HepG2 (cell line): ENCODE measurements around the gene LDLR. TPM values are rescaled to one million over a fixed set of nuclear protein-coding genes. Genes with fewer than 3 reads are reported as not detected.
"Not testable (repeated sequence)": the region's sequence is repeated elsewhere in the genome, so short reads cannot be mapped to it uniquely, and the experiment has no call there.

Experiments
- ATAC-seq: fragments of 200-7000 bp; cut with Tn5 transposase; 3 replicates; pipeline ENCODE4 v1.9.1; 2020; ENCODE audit warnings: mild to moderate bottlenecking, moderate library complexity
- BruUV-seq: library from RNA; stranded (reverse); fragments of 400-500 nt; replicated peaks from 2 replicates; lab custom pipeline; 2021; lab: Mats Ljungman, UMichigan
- CTCF ChIA-PET: fragments of 300-600 bp; formaldehyde crosslinking; extraction: SDS; loops from one replicate; lab custom pipeline; 2021; ENCODE audit warnings: low total read pairs, inconsistent platforms, low intra/inter-chr PET ratio; lab: Yijun Ruan, JAX
- POLR2A ChIA-PET: fragments of 350-600 bp; sonication (Branson Sonifier 250); formaldehyde crosslinking; loops from one replicate; lab custom pipeline; 2020; ENCODE audit warnings: antibody characterized with exemption, inconsistent platforms; lab: Yijun Ruan, JAX
- DNase-seq: peaks from one replicate; pipeline ENCODE4 v3.0.0-alpha.2; 2015; ENCODE audit warnings: low spot score
- FAIRE-seq: peaks from 3 replicates; lab custom pipeline; 2011; peaks lifted over from hg19 to GRCh38; lab: Jason Lieb, UNC
- H2AFZ ChIP-seq: one replicate; pipeline ENCODE4 v1.6.1; 2011; ENCODE audit warnings: low read length, inconsistent platforms
- H3K27ac ChIP-seq: fragments of 300-600 bp; 3 replicates; pipeline ENCODE4 v1.8.0; 2011; ENCODE audit warnings: mixed run types, mild to moderate bottlenecking, mixed read lengths, low read length, inconsistent platforms; ENCODE audit not compliant: insufficient read depth; ENCODE audit errors: extremely low read length
- H3K27me3 ChIP-seq, 2 experiments: fragments of 200-600 bp in 1 of 2; 2 replicates in 1 of 2; 3 replicates in 1 of 2; pipeline versions ENCODE4 v1.6.0 to v1.8.0; 2011; ENCODE audit warnings: low read length in 2 of 2, mild to moderate bottlenecking in 2 of 2, moderate library complexity in 2 of 2, inconsistent platforms in 1 of 2; ENCODE audit not compliant: insufficient read depth in 2 of 2, control insufficient read depth in 1 of 2
- H3K36me3 ChIP-seq, 2 experiments: fragments of 200-600 bp in 1 of 2; replicated peaks in 1 of 2; 2 replicates in 1 of 2; 3 replicates in 1 of 2; pipeline versions ENCODE4 v1.5.1 to v1.8.0; 2011; ENCODE audit warnings: low read length in 2 of 2, inconsistent platforms in 1 of 2; ENCODE audit not compliant: insufficient read depth in 2 of 2, control insufficient read depth in 1 of 2
- H3K4me1 ChIP-seq: 2 replicates; pipeline ENCODE4 v1.5.1; 2012; ENCODE audit warnings: low read length, inconsistent platforms; ENCODE audit not compliant: insufficient read depth
- H3K4me2 ChIP-seq: 2 replicates; pipeline ENCODE4 v1.6.0; 2011; ENCODE audit warnings: low read depth, low read length, inconsistent platforms
- H3K4me3 ChIP-seq, 3 experiments: fragments of 200-600 bp in 1 of 3; sonication (generic), shearing (Covaris generic) in 1 of 3; replicated peaks in 1 of 3; 2 replicates each; pipeline ENCODE4 v1.5.1; 2011 to 2016; ENCODE audit warnings: low read length in 3 of 3, inconsistent platforms in 2 of 3, low read depth in 2 of 3, mild to moderate bottlenecking in 2 of 3, control low read depth in 1 of 3, mixed read lengths in 1 of 3; ENCODE audit not compliant: insufficient read depth in 1 of 3
- H3K79me2 ChIP-seq: one replicate; pipeline ENCODE4 v1.6.1; 2011; ENCODE audit warnings: low read length, inconsistent platforms; ENCODE audit not compliant: insufficient read depth
- H3K9ac ChIP-seq: 2 replicates; pipeline ENCODE4 v1.6.0; 2011; ENCODE audit warnings: mild to moderate bottlenecking, low read depth, low read length, inconsistent platforms; ENCODE audit not compliant: insufficient read depth
- H3K9me3 ChIP-seq: 2 replicates; pipeline ENCODE4 v1.5.1; 2012; ENCODE audit warnings: mild to moderate bottlenecking, low read length
- H4K20me1 ChIP-seq: 2 replicates; pipeline ENCODE4 v1.6.0; 2011; ENCODE audit warnings: inconsistent platforms, mild to moderate bottlenecking, low read length, moderate library complexity; ENCODE audit not compliant: insufficient read depth
- CBX2 ChIP-seq, 2 experiments: fragments of 200-600 bp in 1 of 2; sonication (generic); formaldehyde crosslinking in 1 of 2; IDR thresholded peaks; 2 replicates each; pipeline versions ENCODE4 v1.7.0 to v1.8.1; 2018 to 2022; ENCODE audit warnings: low read depth in 2 of 2, low read length in 1 of 2, mild to moderate bottlenecking in 1 of 2, missing genetic modification reagents in 1 of 2
- CEBPB ChIP-seq: IDR thresholded peaks from 2 replicates; pipeline ENCODE4 v1.6.1; 2011; ENCODE audit warnings: low read depth, low read length, improper control_type of control experiment, borderline replicate concordance
- CEBPG ChIP-seq: IDR thresholded peaks from 2 replicates; pipeline ENCODE4 v1.6.1; 2016
- ELF4 ChIP-seq: sonication (generic); formaldehyde crosslinking; IDR thresholded peaks from 2 replicates; pipeline ENCODE4 v1.5.0; 2020; ENCODE audit warnings: missing genetic modification reagents, mild to moderate bottlenecking, moderate library complexity, borderline replicate concordance
- GATAD2A ChIP-seq: IDR thresholded peaks from 2 replicates; pipeline ENCODE4 v1.6.1; 2016
- HDAC1 ChIP-seq: sonication (generic); formaldehyde crosslinking; IDR thresholded peaks from 2 replicates; pipeline ENCODE4 v1.5.1; 2020; ENCODE audit warnings: mild to moderate bottlenecking, missing genetic modification reagents
- HNF4A ChIP-seq: sonication (generic); formaldehyde crosslinking; IDR thresholded peaks from 2 replicates; pipeline ENCODE4 v1.4.0; 2020; ENCODE audit warnings: missing genetic modification reagents
- KMT2B ChIP-seq: IDR thresholded peaks from 2 replicates; pipeline ENCODE4 v1.6.1; 2016; ENCODE audit warnings: missing genetic modification reagents, missing compliant biosample characterization
- SAP130 ChIP-seq: IDR thresholded peaks from 2 replicates; pipeline ENCODE4 v1.6.1; 2016; ENCODE audit warnings: low read depth
- SSRP1 ChIP-seq: IDR thresholded peaks from 2 replicates; pipeline ENCODE4 v1.6.1; 2016; ENCODE audit warnings: control low read depth
- TEAD3 ChIP-seq: optimal IDR thresholded peaks from 2 replicates; pipeline ENCODE3; 2016; ENCODE audit warnings: borderline replicate concordance
- ZBTB20 ChIP-seq: sonication (generic); formaldehyde crosslinking; IDR thresholded peaks from 2 replicates; pipeline ENCODE4 v1.8.1; 2023; ENCODE audit warnings: missing genetic modification reagents, low read depth, mild to moderate bottlenecking, borderline replicate concordance
- ZFAT ChIP-seq: sonication (generic); formaldehyde crosslinking; conservative IDR thresholded peaks from 2 replicates; pipeline ENCODE4 v1.8.1; 2023; ENCODE audit warnings: missing genetic modification reagents, inconsistent platforms
- ZNF230 ChIP-seq: sonication (generic); formaldehyde crosslinking; IDR thresholded peaks from 2 replicates; pipeline ENCODE4 v1.4.0; 2020; ENCODE audit warnings: mild to moderate bottlenecking, missing genetic modification reagents
- ZNF251 ChIP-seq: sonication (generic); formaldehyde crosslinking; IDR thresholded peaks from 2 replicates; pipeline ENCODE4 v1.9.0; 2021; ENCODE audit warnings: mild to moderate bottlenecking, missing genetic modification reagents
- WGBS: methylation state at CpG from one replicate; pipeline ENCODE4 v1.1.6; 2017; ENCODE audit warnings: low lambda C conversion rate; 5-methylcytosine and 5-hydroxymethylcytosine counted together
- in situ Hi-C: cut with HindIII; loops from 2 replicates; pipeline ENCODE4 v1.10.0; 2017; ENCODE audit warnings: low pct_unique_long_range_greater_than_20kb; ENCODE audit not compliant: extremely low pct_ligation_motif_present
- intact Hi-C: fragments of 100-400 bp; cut with micrococcal nuclease; formaldehyde crosslinking; loops from one replicate; pipeline ENCODE4 v1.10.0; 2022; ENCODE audit not compliant: unreplicated experiment
- polyA plus RNA-seq, 8 experiments: library from polyadenylated mRNA; depleted of rRNA in 3 of 8; stranded (reverse) in 7 of 8; unstranded in 1 of 8; fragments of >200 nt; fragmentation: Illumina TruSeq in 4 of 8; extraction: Trizol in 4 of 8; gene quantifications; 2 replicates each; pipeline versions ENCODE4 v1.2.1 to v1.2.3, GENCODE V29; 2011 to 2016; ENCODE audit warnings: low read depth in 4 of 8, missing spikeins in 1 of 8, mixed read lengths in 1 of 8; ENCODE audit not compliant: insufficient read depth in 1 of 8
- total RNA-seq, 5 experiments: library from RNA; depleted of rRNA; stranded (reverse); fragments of >200 nt; fragmentation: Illumina TruSeq; extraction: Trizol; gene quantifications; 2 replicates each; pipeline ENCODE4 v1.2.3, GENCODE V29; 2016; ENCODE audit warnings: low read depth in 1 of 5
- TF ChIP-seq, protein P1 (sequence below): sonication (generic); formaldehyde crosslinking; IDR thresholded peaks from 2 replicates; pipeline ENCODE4 v1.5.0; 2020; ENCODE audit warnings: missing genetic modification reagents

Gene LDLR
- total and polyA plus RNA-seq, 2 of the 13 experiments (the other 11 are each of a cell fraction or from before 2014, with no cell fraction given) = 51.6 to 92.5 TPM

DNA sequence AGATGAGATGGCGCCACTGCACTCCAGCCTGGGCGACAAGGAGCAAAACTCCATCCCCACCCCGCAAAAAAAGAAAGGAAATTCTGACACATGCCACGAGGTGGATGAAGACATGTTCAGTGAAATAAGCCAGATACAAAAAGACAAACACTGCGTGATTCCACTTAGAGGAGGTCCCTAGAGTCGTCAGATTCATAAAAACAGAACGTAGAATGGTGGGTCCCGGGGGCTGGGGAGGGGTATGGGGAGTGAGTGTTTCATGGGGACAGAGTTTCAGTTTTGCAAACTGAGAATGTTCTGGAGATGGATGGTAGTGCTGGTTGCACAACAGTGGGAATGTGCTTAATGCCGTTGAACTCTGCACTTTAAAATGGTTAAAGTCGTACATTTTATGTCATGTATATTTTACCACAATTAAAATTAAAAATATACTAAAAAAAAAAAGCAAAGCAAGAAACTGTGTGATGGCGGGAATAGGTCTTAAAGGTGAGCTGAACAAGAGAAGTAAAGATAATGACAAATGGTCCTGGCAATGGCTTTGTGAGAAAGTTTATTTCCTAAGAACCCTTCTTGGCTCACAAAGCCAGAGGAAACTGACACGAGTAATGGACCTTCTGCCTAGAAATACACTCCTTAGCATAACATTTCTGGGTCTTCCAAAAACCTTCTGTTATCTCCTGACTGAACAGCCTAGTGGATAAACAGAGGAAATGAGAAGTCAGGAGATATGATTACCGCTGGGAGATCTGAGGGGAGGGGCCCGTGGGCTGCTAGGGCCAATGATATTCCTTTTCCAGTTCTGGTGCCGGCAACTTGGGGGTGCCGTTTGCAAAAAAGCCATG lies 70.6 kb downstream of the LDLR start:
- H3K4me1 ChIP-seq = peaks cover 42% of the 10 kb centered on the region
- no peak for DNase-seq

GRCh38 chr19:11160440-11160768 lies 71.1 kb downstream of the LDLR start:
- H3K4me2 ChIP-seq = peak overlapping the region; percentile 70
- WGBS = 100% methylated on average over 2 of the region's 2 CpGs
- FAIRE-seq, intact Hi-C loops, H3K27me3 ChIP-seq, H3K9me3 ChIP-seq, H4K20me1 ChIP-seq, H3K27ac ChIP-seq, DNase-seq, in situ Hi-C loops, CTCF ChIA-PET, H3K79me2 ChIP-seq, H3K4me3 ChIP-seq, ATAC-seq, BruUV-seq, H3K9ac ChIP-seq, H2AFZ ChIP-seq, H3K36me3 ChIP-seq: not testable (repeated sequence)
- H3K4me1 ChIP-seq = peaks cover 39% of the 10 kb centered on the region
- POLR2A ChIA-PET = interaction anchor here (1.0 kb wide), 1 partner anchor 17 kb away, joined by 3 read pairs; no protein-coding TSS in a partner anchor

More for the DNA sequence above, 70.6 kb downstream of the LDLR start:
- CTCF ChIA-PET = no interaction called here
- POLR2A ChIA-PET = interaction anchor here (1.0 kb wide), 1 partner anchor 16 kb away, joined by 3 read pairs; no protein-coding TSS in a partner anchor
- Histone ChIP-seq H3K9me3 (no peaks in the 10 kb centered on the region), H3K9ac (no peak overlapping the region), H2AFZ (peak overlapping the region; percentile 90), H3K4me3 (no peak overlapping the region; a peak in 1 of 6 replicates), H4K20me1 (no peaks in the 10 kb centered on the region), H3K27me3 (no peaks in the 10 kb centered on the region; a peak in 1 of 5 replicates), H3K79me2 (peaks cover 7% of the 10 kb centered on the region), H3K4me2 (peak overlapping the region; percentile 70), H3K27ac (no peak overlapping the region), H3K36me3 (no peaks in the 10 kb centered on the region)
- intact Hi-C loops (no loop called here), in situ Hi-C loops (loop anchor here (5.0 kb wide), 1 partner anchor 37 kb away; the partner anchor contains the start of gene KANK2)
- ATAC-seq (no peak), FAIRE-seq (peak; percentile 50)
- BruUV-seq = no TSS peak
- WGBS = 20% methylated on average over 16 of the region's 16 CpGs
- TF ChIP-seq CEBPG (peak; percentile 77), SSRP1 (no peak), ELF4 (CRISPR knock-in tag) (no peak), ZNF251 (CRISPR knock-in tag) (no peak), KMT2B (CRISPR knock-in tag) (no peak), CEBPB (peak; percentile 84), ZNF230 (CRISPR knock-in tag) (no peak), ZFAT (no peak), CBX2 (IDR thresholded peaks at IDR 0.05; ENCODE audit: low read depth, low read length) (no peak), CBX2 (CRISPR knock-in tag; IDR thresholded peaks at IDR 0.05; ENCODE audit: low read depth) (no peak), SAP130 (0 out of 2 replicates have a peak, but pooled peaks have one; percentile 19), ZBTB20 (no peak), HDAC1 (no peak), GATAD2A (0 out of 2 replicates have a peak, but pooled peaks have one; percentile 18), HNF4A (CRISPR knock-in tag) (peak; percentile 49), TEAD3 (CRISPR knock-in tag) (peak; percentile 10)
- TF ChIP-seq, protein P1, sequence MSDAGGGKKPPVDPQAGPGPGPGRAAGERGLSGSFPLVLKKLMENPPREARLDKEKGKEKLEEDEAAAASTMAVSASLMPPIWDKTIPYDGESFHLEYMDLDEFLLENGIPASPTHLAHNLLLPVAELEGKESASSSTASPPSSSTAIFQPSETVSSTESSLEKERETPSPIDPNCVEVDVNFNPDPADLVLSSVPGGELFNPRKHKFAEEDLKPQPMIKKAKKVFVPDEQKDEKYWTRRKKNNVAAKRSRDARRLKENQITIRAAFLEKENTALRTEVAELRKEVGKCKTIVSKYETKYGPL = 0 out of 2 replicates have a peak, but pooled peaks have one; percentile 16
